LNCAP (cell line): ENCODE data around the gene WWOX.

Experiments used
- TF ChIP-seq, protein P1 (sequence below): fragments of 450-650 bp; IDR thresholded peaks from 2 replicates; pipeline ENCODE4 v1.5.1; 2017; ENCODE audit warnings: mild to moderate bottlenecking

Gene WWOX

DNA sequence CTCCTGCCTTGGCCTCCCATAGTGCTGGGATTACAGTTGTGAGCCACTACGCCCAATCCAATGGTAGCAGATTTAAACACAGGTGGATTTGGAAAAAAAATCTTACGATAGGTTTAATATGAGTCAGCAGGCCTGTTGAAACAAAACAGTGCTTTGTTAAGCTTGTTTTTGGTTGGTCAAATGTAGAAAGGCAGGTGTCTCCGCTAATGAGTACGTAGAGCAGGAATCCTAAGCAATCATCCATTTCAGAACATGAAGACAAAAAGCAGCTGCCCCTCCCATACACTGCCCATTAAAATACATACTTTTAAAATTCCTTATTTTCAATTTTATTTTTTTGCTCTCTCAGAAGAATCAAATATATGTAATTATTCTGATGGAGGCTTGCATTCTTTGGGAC, 1.9 kb upstream of the WWOX start:
- TF ChIP-seq, protein P1, sequence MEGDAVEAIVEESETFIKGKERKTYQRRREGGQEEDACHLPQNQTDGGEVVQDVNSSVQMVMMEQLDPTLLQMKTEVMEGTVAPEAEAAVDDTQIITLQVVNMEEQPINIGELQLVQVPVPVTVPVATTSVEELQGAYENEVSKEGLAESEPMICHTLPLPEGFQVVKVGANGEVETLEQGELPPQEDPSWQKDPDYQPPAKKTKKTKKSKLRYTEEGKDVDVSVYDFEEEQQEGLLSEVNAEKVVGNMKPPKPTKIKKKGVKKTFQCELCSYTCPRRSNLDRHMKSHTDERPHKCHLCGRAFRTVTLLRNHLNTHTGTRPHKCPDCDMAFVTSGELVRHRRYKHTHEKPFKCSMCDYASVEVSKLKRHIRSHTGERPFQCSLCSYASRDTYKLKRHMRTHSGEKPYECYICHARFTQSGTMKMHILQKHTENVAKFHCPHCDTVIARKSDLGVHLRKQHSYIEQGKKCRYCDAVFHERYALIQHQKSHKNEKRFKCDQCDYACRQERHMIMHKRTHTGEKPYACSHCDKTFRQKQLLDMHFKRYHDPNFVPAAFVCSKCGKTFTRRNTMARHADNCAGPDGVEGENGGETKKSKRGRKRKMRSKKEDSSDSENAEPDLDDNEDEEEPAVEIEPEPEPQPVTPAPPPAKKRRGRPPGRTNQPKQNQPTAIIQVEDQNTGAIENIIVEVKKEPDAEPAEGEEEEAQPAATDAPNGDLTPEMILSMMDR = no peak

DNA sequence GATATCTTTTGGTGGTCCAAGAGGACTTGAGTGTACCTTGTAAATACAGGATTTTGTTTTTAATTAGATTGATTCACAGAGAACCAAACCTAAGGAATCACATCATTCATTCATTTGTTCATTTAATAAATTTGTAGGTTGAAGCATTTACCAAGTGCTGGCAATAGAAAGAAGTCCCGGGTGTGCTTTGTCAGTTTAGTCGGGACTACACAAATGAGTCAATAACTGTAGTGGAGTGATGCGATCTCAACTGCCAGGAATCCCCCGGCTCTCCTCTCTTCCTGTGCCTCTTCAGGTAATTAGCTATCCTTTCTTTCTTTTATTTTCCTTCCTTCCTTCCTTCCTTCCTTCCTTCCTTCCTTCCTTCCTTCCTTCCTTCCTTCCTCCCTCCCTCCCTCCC, 1.4 kb upstream of the WWOX start:
- TF ChIP-seq, protein P1 = no peak

DNA sequence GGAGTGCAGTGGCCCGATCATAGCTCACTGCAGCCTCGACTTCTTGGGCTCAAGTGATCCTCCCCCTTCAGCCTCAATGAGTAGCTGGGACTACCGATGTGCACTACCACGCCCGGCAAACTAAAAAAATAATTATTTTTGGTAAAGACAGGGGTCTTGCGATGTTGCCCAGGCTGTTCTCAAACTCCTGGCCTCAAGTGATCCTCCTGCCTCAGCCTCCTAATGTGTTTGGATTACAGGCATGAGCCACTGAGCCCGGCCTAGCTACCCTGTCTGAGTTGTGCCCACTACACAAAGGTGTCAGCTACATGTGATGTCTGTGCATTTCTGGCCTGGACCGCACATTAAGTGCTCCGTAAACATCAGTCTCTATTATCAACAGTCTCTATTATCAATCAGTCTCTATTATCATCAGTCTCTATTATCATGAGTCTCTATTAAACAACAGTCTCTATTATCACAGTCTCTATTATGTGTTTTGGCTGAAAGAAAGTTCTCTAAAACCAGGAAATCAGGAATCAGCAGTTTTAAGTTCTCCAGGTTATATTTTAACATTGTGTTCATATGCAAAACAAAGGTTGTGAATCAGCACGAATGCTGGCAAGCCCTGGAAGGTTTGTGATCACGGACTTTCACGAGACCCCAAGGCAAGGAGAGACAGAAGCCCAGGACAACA, 721 bp upstream of the WWOX start:
- TF ChIP-seq, protein P1 = no peak

DNA sequence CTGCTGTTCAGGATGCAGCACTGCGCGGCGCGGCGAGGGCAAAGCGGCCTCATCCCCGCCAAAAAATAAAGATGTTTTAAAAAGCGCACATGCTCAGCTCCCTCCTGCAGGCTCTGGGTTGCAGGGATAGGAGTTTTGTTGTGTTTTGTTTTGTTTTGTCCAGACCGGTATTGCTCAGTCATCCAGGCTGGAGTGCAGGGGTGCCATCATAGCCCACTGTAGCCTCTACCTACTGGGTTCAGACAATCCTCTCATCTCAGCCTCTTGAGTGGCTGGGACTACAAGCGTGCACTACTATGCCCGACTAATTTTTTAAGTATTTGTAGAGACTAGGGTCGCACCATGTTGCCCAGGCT, 636 bp downstream of the WWOX start:
- TF ChIP-seq, protein P1 = no peak; the same call in 1 of the 2 replicates

DNA sequence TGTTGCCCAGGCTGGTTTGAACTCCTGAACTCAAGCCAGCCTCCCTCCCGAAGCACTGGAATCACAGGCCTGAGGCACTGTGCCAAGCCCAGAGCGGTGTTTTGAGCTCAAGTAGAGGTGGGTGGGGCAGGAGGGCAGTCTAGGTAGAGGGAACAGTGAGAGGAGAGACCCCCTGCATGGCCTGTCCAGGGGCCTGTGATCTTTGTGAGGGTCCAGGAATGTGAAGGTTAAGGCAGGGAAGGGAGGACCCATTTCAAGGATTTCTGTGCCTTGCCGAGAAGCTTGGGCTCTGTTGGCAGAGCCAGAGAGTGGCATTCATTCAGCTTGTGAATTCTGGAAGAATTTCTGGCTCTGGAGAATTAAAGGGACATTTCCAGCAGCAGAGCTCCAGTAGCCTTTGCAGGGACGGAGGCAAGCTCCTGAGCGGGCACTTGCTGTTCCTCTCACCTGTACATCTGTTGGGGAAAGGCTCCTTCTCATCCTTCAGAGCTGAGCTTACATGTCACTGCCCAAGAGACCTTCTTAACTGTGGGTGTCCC, 2.7 kb downstream of the WWOX start:
- TF ChIP-seq, protein P1 = no peak

DNA sequence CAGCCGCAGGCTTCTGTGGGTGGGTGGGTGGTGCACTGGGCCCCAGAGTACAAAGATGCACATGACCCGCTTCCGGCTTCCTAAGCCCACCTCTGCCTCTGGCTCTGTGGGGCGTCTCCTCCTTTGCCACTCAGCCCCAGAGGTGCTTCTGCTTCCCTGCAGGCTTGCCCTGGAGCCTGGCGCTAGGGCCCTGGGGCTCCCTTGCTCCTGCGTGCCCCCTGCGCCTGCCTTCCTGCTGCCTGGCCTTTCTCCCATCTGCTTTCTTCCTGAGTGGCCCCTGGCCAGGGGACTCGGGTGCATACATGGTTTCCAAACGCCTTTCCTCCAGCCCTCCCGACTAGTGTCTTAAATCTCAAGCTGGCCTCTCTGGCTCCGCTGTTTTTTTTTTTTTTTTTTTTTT, 3.4 kb downstream of the WWOX start:
- TF ChIP-seq, protein P1 = no peak

DNA sequence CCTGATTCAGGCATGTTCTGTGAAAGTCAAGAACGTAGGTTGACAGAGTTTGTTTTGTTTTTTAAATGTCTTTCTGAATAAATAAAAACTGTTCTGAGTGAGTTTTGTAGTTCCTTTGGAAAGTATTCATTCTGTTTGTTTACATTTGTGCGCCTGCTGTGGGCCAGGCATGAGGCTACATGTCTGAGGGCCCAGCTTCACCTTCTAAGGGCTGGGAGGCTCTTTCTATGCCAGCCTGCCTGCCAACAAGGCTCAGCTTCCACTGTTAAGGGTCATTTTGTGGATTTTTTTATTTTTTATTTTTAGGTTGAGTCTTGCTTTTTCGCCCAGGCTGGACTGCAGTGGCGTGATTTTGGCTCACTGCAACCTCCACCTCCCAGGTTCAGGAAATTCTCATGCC, 6.1 kb downstream of the WWOX start:
- TF ChIP-seq, protein P1 = no peak

DNA sequence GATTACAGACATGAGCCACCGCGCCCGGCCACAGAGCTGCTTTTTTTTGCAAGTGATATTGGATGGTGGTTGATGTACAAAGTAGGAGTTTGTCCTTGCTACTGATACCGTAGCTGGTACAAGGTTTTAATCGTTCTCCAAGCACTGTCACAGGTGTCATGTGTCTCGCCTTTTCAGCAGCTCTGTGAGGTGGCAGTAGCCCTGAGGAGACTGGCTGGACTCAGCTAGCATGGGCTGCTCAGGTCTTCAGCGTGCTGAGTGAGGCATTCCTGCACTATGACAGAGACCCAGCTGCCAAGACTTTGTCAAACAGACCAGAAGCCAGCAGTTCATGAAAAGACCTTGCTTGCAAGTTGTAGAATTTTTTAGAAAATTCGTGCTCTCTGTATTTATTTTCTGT, 7.2 kb downstream of the WWOX start:
- TF ChIP-seq, protein P1 = no peak
